Testis (tissue), 2 donors: ENCODE measurements around the gene NAA38.

Experiments used
- CTCF ChIP-seq, 3 experiments: fragments of 450-650 bp in 2 of 3; fragments of 200-600 bp in 1 of 3; sonication (generic) in 1 of 3; IDR thresholded peaks; one replicate each; pipeline ENCODE4 v1.5.1; 2016 to 2019; ENCODE audit warnings: antibody characterized with exemption in 3 of 3, mild to moderate bottlenecking in 2 of 3, moderate library complexity in 1 of 3
- POLR2A ChIP-seq: fragments of 450-650 bp; IDR thresholded peaks from one replicate; pipeline ENCODE4 v1.6.1; 2017; ENCODE audit warnings: antibody characterized with exemption, mild to moderate bottlenecking, moderate library complexity

GRCh38 chr17:7824021-7824924 is 33.1 kb downstream of the NAA38 start:
- TF ChIP-seq CTCF (IDR thresholded peaks at IDR 0.05), result no peak
- TF ChIP-seq POLR2A, result no peak
